ENCODE measurements around the gene UNC93B1.

Gene UNC93B1

DNA sequence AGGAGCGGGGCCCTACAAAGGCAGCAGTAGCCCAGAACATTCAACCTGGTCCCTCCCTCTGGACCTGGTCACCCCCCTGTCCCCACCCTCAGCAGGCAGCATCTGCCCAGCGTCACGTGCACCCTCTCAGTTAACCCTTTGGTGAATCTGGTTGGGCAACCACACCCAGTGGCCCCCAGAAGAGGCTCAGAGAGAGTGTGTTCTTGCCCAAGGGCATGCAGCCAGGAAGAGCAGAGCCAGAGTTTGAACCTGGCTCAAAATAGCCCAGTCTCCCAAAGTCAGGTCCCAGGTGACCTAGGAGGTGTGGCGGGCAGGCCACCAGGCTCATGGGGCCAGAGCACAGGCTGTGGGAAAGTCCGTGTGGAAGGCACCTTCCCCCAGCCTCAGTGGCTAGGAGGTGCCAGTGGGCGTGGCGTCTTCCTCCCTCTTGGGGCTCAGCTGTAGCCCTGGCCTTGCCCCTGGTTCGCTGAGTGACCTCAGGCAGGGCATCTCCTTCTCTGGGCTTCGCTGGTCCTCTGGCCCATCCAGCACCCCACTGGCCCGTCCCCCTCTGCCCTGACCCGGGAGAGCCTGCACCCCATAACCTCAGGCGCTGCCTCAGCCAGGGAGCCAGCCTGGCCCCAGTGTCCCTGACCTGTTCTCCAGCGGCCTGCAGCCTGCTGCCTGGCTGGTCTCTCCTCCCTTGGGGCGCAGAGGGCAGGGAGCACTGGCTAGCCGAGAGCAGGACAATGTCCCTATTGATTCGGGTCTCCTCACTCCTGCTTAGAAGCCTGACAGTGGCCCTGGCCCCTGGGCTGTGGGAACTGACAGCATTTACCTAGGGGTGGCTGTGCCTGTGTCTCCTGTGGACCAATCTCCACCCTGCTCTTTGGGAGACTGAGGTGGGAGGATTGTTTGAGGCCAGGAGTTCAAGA lies 13.3 kb upstream of the UNC93B1 start:
- Histone ChIP-seq H3K4me2 (ENCODE audit: low read length) (no peak overlapping the region), H3K4me1 (ENCODE audit: control insufficient read depth, insufficient read depth, low read length) (peaks cover 59% of the 10 kb centered on the region), H3K36me3 (ENCODE audit: insufficient read depth, low read length) (peaks cover 10% of the 10 kb centered on the region), H3K9me3 (replicated peaks; ENCODE audit: low read length) (no peaks in the 10 kb centered on the region), H3K4me3 (ENCODE audit: low read length) (no peak overlapping the region), H3K27me3 (ENCODE audit: control insufficient read depth, insufficient read depth, low read length) (no peaks in the 10 kb centered on the region), H3K9ac (ENCODE audit: low read depth, low read length) (no peak overlapping the region)

DNA sequence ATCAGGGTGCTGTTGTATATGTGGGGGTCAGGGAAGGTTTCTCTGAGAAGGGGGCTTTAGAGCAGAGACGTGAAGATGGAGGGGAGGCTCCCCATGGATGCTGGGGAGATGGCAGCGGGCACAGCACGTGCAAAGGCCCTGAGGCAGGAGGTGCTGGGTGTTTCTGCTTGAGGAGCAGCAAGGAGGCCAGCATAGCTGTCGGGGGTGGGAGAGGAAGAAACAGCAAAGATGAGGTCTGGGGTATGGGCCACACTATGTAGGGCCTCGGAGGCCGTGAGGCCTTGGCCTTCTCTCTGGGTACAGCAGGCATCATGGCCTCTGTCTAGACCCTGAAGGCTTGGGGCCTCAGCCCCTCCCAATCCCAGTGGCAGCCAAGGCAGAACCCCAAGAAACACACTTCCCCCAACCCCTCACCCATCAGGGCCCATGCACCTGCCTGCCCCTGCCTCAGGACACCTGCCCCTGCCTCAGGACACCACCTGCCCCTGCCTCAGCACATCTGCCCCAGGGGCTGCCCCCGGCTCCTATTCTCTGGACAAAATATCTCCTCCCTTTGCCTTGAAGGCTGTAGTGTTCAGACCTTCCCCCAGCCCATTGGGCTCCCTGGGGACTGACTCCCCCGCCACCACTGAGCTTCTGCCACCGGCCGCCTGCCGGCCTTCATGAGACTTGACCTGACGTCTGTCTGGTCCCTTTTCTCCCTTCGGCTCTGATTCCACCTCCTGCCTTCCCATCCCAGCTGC lies 12.4 kb upstream of the UNC93B1 start:
- H3K9me3 ChIP-seq (replicated peaks; ENCODE audit: low read length), result no peaks in the 10 kb centered on the region
- peaks cover 6% of the 10 kb centered on the region for H3K36me3 ChIP-seq (ENCODE audit: insufficient read depth, low read length)
- no peak overlapping the region for H3K9ac ChIP-seq (ENCODE audit: low read depth, low read length)
- no peaks in the 10 kb centered on the region for H3K27me3 ChIP-seq (ENCODE audit: control insufficient read depth, insufficient read depth, low read length)
- no peak overlapping the region for H3K4me3 ChIP-seq (ENCODE audit: low read length)
- peaks cover 68% of the 10 kb centered on the region for H3K4me1 ChIP-seq (ENCODE audit: control insufficient read depth, insufficient read depth, low read length)
- H3K4me2 ChIP-seq (ENCODE audit: low read length), result no peak overlapping the region

DNA sequence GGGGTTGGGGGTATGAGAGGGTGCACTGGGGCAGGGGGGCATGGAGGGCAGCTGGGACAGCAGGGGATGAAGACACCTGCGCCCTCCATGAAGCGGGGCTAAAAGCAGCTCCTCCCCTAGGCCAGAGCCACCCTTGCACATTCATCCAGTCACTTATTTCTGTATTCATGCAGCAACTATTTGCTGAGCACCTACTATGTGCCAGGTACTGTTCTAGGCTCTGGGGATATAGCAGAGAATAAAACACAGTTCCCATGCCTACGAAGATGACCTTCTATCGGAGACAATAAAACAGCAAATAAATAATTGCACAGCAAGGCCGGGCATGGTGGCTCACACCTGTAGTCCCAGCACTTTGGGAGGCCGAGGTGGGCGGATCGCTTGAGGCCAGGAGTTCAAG lies 11.6 kb upstream of the UNC93B1 start:
- no peak overlapping the region for H3K4me2 ChIP-seq (ENCODE audit: low read length)
- H3K4me3 ChIP-seq (ENCODE audit: low read length), result no peak overlapping the region
- peaks cover 6% of the 10 kb centered on the region for H3K36me3 ChIP-seq (ENCODE audit: insufficient read depth, low read length)
- H3K4me1 ChIP-seq (ENCODE audit: control insufficient read depth, insufficient read depth, low read length), result peaks cover 66% of the 10 kb centered on the region
- H3K9me3 ChIP-seq (replicated peaks; ENCODE audit: low read length), result no peaks in the 10 kb centered on the region
- no peak overlapping the region for H3K9ac ChIP-seq (ENCODE audit: low read depth, low read length)
- H3K27me3 ChIP-seq (ENCODE audit: control insufficient read depth, insufficient read depth, low read length), result no peaks in the 10 kb centered on the region

DNA sequence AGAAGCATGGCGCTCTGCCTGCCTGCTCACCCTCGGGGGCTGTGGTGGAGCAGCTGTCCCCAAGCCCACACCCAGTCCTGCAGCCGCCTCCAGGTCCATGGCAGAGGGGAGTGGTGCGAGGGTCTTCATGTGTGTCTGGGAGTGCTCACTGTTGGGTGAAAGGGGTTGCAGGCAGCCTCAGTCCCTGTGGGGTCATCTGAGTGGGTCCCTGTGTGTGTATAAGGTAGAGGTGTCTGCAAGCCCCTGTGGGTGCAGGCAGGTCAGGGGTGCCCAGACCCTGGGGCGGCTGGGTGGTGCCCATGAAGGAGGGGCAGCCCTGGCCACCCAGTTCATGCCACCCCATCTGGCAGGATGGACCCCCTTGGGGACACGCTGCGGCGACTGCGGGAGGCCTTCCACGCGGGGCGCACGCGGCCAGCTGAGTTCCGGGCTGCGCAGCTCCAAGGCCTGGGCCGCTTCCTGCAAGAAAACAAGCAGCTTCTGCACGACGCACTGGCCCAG lies 11.1 kb upstream of the UNC93B1 start:
- Histone ChIP-seq H3K4me3 (ENCODE audit: low read length) (peak overlapping the region; percentile 55), H3K4me1 (ENCODE audit: control insufficient read depth, insufficient read depth, low read length) (peaks cover 61% of the 10 kb centered on the region), H3K27me3 (ENCODE audit: control insufficient read depth, insufficient read depth, low read length) (no peaks in the 10 kb centered on the region), H3K4me2 (ENCODE audit: low read length) (peak overlapping the region; percentile 80), H3K9ac (ENCODE audit: low read depth, low read length) (peak overlapping the region; percentile 86), H3K36me3 (ENCODE audit: insufficient read depth, low read length) (peaks cover 6% of the 10 kb centered on the region), H3K9me3 (replicated peaks; ENCODE audit: low read length) (no peaks in the 10 kb centered on the region)

DNA sequence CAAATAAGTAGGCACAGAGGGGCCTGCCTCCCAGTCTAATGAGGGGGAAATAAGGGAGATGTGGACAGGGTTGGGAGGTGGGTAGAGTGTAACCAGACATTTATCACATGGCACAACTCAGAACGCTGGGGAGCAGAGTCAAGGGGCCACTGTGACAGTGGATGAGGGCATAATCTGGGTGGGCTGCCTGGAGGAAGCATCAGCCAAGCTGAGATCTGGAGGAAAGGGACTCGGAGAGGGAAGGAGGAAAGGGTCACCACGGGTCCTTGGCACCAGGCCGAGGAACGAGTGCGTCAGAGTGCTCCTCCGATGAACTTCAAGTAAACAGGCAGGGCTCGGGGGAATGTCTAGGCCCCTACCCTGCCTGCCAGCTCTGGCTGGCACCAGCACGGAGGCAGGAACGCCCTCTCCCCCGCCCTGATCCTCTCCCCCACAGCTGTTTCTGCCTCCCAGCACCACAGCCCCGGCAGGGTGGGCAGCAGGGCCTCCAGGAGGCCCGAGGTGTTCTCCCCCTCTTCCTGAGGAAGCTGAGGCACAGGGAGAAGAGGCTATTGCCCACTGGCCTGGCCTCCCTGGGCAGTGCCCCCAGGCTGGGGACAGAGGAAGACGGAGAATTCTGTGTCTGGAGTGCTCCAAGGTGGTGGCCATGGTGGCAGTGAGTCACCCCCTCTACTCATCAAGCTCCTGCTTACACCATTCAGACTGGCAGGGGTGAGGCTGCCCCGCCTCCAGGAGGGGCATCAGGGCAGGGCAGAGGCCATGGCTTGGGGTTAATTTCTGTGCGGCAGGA lies 10.5 kb upstream of the UNC93B1 start:
- Histone ChIP-seq H3K9ac (ENCODE audit: low read depth, low read length) (peak overlapping the region; percentile 86), H3K9me3 (replicated peaks; ENCODE audit: low read length) (no peaks in the 10 kb centered on the region), H3K4me2 (ENCODE audit: low read length) (peak overlapping the region; percentile 80), H3K36me3 (ENCODE audit: insufficient read depth, low read length) (peaks cover 6% of the 10 kb centered on the region), H3K4me1 (ENCODE audit: control insufficient read depth, insufficient read depth, low read length) (peaks cover 65% of the 10 kb centered on the region), H3K27me3 (ENCODE audit: control insufficient read depth, insufficient read depth, low read length) (no peaks in the 10 kb centered on the region), H3K4me3 (ENCODE audit: low read length) (peak overlapping the region; percentile 55)

DNA sequence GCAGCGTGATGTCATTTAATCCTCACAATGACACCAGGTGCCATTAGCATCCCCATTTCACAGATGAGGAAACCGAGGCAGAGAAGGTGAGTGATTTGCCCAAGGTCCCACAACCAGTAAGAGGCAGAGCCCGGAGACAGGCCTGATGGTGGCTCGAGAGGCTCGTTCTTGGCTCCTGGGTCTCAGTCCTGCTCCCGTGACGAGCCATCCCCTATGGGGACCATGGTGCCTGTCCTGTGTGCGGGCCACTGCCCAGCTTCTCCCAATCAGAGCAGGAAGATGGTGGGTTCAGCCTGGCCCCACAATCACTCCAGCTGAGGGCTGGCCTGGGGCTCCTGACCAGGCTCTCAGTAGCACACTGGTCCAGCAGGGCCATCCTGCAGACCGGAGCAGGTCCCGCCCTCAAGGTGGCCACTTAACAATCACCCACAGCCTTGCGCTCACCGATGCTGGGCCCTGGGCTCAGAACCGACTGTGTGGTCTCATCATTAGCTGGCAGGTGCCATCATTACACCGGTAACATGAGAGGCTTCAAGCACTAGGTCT lies 9.8 kb upstream of the UNC93B1 start:
- peak overlapping the region; percentile 51 for H3K4me3 ChIP-seq (ENCODE audit: low read length)
- peaks cover 72% of the 10 kb centered on the region for H3K4me1 ChIP-seq (ENCODE audit: control insufficient read depth, insufficient read depth, low read length)

GRCh38 chr11:68012843-68013610 lies 9.1 kb upstream of the UNC93B1 start:
- Histone ChIP-seq H3K4me3 (ENCODE audit: low read length) (peak overlapping the region; percentile 51), H3K27me3 (ENCODE audit: control insufficient read depth, insufficient read depth, low read length) (no peaks in the 10 kb centered on the region), H3K9ac (ENCODE audit: low read depth, low read length) (peak overlapping the region; percentile 96), H3K4me2 (ENCODE audit: low read length) (peak overlapping the region; percentile 94), H3K9me3 (replicated peaks; ENCODE audit: low read length) (no peaks in the 10 kb centered on the region), H3K36me3 (ENCODE audit: insufficient read depth, low read length) (peaks cover 6% of the 10 kb centered on the region), H3K4me1 (ENCODE audit: control insufficient read depth, insufficient read depth, low read length) (peaks cover 78% of the 10 kb centered on the region)

More for the DNA sequence above, 9.8 kb upstream of the UNC93B1 start:
- Histone ChIP-seq H3K9ac (ENCODE audit: low read depth, low read length) (peak overlapping the region; percentile 86), H3K4me2 (ENCODE audit: low read length) (peak overlapping the region; percentile 80), H3K36me3 (ENCODE audit: insufficient read depth, low read length) (peaks cover 6% of the 10 kb centered on the region), H3K9me3 (replicated peaks; ENCODE audit: low read length) (no peaks in the 10 kb centered on the region), H3K27me3 (ENCODE audit: control insufficient read depth, insufficient read depth, low read length) (no peaks in the 10 kb centered on the region)

GRCh38 chr11:68012044-68012842 lies 8.3 kb upstream of the UNC93B1 start:
- peak overlapping the region; percentile 77 for H3K4me3 ChIP-seq (ENCODE audit: low read length)
- peak overlapping the region; percentile 96 for H3K9ac ChIP-seq (ENCODE audit: low read depth, low read length)
- no peaks in the 10 kb centered on the region for H3K9me3 ChIP-seq (replicated peaks; ENCODE audit: low read length)
- H3K4me2 ChIP-seq (ENCODE audit: low read length), result peak overlapping the region; percentile 94
- peaks cover 6% of the 10 kb centered on the region for H3K36me3 ChIP-seq (ENCODE audit: insufficient read depth, low read length)
- H3K4me1 ChIP-seq (ENCODE audit: control insufficient read depth, insufficient read depth, low read length), result peaks cover 76% of the 10 kb centered on the region
- H3K27me3 ChIP-seq (ENCODE audit: control insufficient read depth, insufficient read depth, low read length), result no peaks in the 10 kb centered on the region

- Histone ChIP-seq H3K9me3 (replicated peaks; ENCODE audit: low read length) (no peaks in the 10 kb centered on the region), H3K27me3 (ENCODE audit: control insufficient read depth, insufficient read depth, low read length) (no peaks in the 10 kb centered on the region), H3K4me1 (ENCODE audit: control insufficient read depth, insufficient read depth, low read length) (peaks cover 67% of the 10 kb centered on the region), H3K9ac (ENCODE audit: low read depth, low read length) (peak overlapping the region; percentile 96), H3K4me3 (ENCODE audit: low read length) (peak overlapping the region; percentile 77), H3K36me3 (ENCODE audit: insufficient read depth, low read length) (peaks cover 6% of the 10 kb centered on the region), H3K4me2 (ENCODE audit: low read length) (peak overlapping the region; percentile 94)
These were observed 7.4 kb upstream of the UNC93B1 start for GRCh38 chr11:68011051-68011943.
